NCI-H187 treated with DMSO at 0.1 percent for 48 hours (cell line): ENCODE measurements around the gene OR9Q2.
"Not testable (repeated sequence)": the region's sequence is repeated elsewhere in the genome, so short reads cannot be mapped to it uniquely, and the experiment has no call there.

Experiments
- DNase-seq: peaks from one replicate; lab custom pipeline; 2025; lab: John Stamatoyannopoulos, UW

OR9Q2 gene

GRCh38 chr11:58188770-58189169 is at the start of gene OR9Q2:
Gene OR9Q2 (plus strand): TSS chr11:58189070. CDS start chr11:58190491, 1,421 bp downstream.
- no peak for DNase-seq

- no peak for DNase-seq
These were observed 46.1 kb upstream of the OR9Q2 start for GRCh38 chr11:58142761-58143160.

GRCh38 chr11:58152781-58153180 is 36.1 kb upstream of the OR9Q2 start:
- DNase-seq, result no peak

GRCh38 chr11:58164389-58164788 is 24.5 kb upstream of the OR9Q2 start:
- no peak for DNase-seq

GRCh38 chr11:58164990-58165389 is 23.9 kb upstream of the OR9Q2 start:
- DNase-seq, result no peak

- DNase-seq, result no peak
These were observed 23.3 kb upstream of the OR9Q2 start for GRCh38 chr11:58165504-58166106.

GRCh38 chr11:58177409-58178054 is 11.3 kb upstream of the OR9Q2 start:
- no peak for DNase-seq

GRCh38 chr11:58178444-58178843 is 10.4 kb upstream of the OR9Q2 start:
- DNase-seq, result no peak

- no peak for DNase-seq
These were observed 9.2 kb upstream of the OR9Q2 start for GRCh38 chr11:58179648-58180047.

- no peak for DNase-seq
These were observed 1.9 kb upstream of the OR9Q2 start for GRCh38 chr11:58186938-58187337.

- DNase-seq, result no peak
These were observed 3.4 kb downstream of the OR9Q2 start for GRCh38 chr11:58192229-58192628.

GRCh38 chr11:58193391-58193790 is 4.5 kb downstream of the OR9Q2 start:
- DNase-seq, result no peak

- DNase-seq, result no peak
These were observed 7.1 kb downstream of the OR9Q2 start for GRCh38 chr11:58195939-58196338.

GRCh38 chr11:58199271-58199670 is 10.4 kb downstream of the OR9Q2 start:
- DNase-seq, result no peak

- no peak for DNase-seq
These were observed 15.2 kb downstream of the OR9Q2 start, which contains the start of gene OR1S2 for GRCh38 chr11:58204042-58204441. Gene OR1S2 (minus strand): TSS chr11:58204142. CDS start chr11:58204142, 0 bp downstream.

- not testable (repeated sequence) for DNase-seq
These were observed 23.6 kb downstream of the OR9Q2 start, which contains the start of gene OR1S1 for GRCh38 chr11:58212420-58212819. Gene OR1S1 (plus strand): TSS chr11:58212720.

- no peak for DNase-seq
These were observed 27.6 kb downstream of the OR9Q2 start for GRCh38 chr11:58216476-58216875.

- DNase-seq, result no peak
These were observed 33.9 kb downstream of the OR9Q2 start for GRCh38 chr11:58222721-58223120.

- DNase-seq, result no peak
These were observed 39.2 kb downstream of the OR9Q2 start for GRCh38 chr11:58227956-58228615.
